Heart right ventricle (tissue), 16 donors: ENCODE measurements around the gene ZNF415. TPM values are rescaled to one million over a fixed set of nuclear protein-coding genes. Genes with fewer than 3 reads are reported as not detected.

Experiments
- ATAC-seq, 8 donors: fragments of 200-7000 bp; cut with Tn5 transposase; one replicate each; pipeline ENCODE4 v1.9.1; 2020; ENCODE audit warnings: mild to moderate bottlenecking in 8 of 8, moderate library complexity in 8 of 8, moderate number of reproducible peaks in 1 of 8
- DNase-seq, 2 donors: peaks; one replicate each; pipeline ENCODE4 v3.0.0-alpha.2; 2020
- H3K27ac ChIP-seq, 10 donors: fragments of 200-600 bp; sonication (generic) in 2 of 10; one replicate each; pipeline versions ENCODE4 v1.5.0 to v1.8.0; 2020 to 2022; ENCODE audit warnings: mild to moderate bottlenecking in 3 of 10
- H3K27me3 ChIP-seq, 7 donors: fragments of 200-600 bp; one replicate each; pipeline ENCODE4 v1.8.0; 2021 to 2022; ENCODE audit warnings: mild to moderate bottlenecking in 2 of 7
- H3K36me3 ChIP-seq, 9 donors: fragments of 200-600 bp; sonication (generic) in 1 of 9; one replicate each; pipeline versions ENCODE4 v1.5.0 to v1.8.0; 2020 to 2022; ENCODE audit warnings: mild to moderate bottlenecking in 2 of 9
- H3K4me1 ChIP-seq, 9 donors: fragments of 200-600 bp; sonication (generic) in 1 of 9; one replicate each; pipeline versions ENCODE4 v1.5.0 to v1.8.0; 2020 to 2022; ENCODE audit warnings: mild to moderate bottlenecking in 4 of 9
- H3K4me3 ChIP-seq, 10 donors: fragments of 200-600 bp; sonication (generic) in 2 of 10; one replicate each; pipeline versions ENCODE4 v1.5.0 to v1.8.0; 2020 to 2022; ENCODE audit warnings: mild to moderate bottlenecking in 7 of 10, moderate library complexity in 2 of 10
- H3K9me3 ChIP-seq, 11 donors: fragments of 200-600 bp in 10 of 11; sonication (generic) in 2 of 11; one replicate each; pipeline versions ENCODE4 v1.5.0 to v1.8.0; 2013 to 2022; ENCODE audit warnings: mild to moderate bottlenecking in 2 of 11, control low read depth in 1 of 11, moderate library complexity in 1 of 11
- WGBS, 2 donors: extraction: QIAGEN DNeasy Blood & Tissue Kit; methylation state at CpG; one replicate each; pipeline ENCODE4 v1.1.7; 2013; ENCODE audit warnings: inconsistent platforms in 1 of 2; 5-methylcytosine and 5-hydroxymethylcytosine counted together
- intact Hi-C, 10 donors: fragments of 100-400 bp; cut with DNase I; formaldehyde crosslinking; loops; one replicate each; pipeline versions ENCODE4 v1.11.1 to v1.14.2; 2022
- polyA plus RNA-seq, 2 donors: library from polyadenylated mRNA; stranded (reverse); fragments of 200-250 nt; gene quantifications; one replicate each; pipeline ENCODE4 v1.2.3, GENCODE V29; 2013
- total RNA-seq, 10 donors: library from RNA; stranded (reverse); fragmentation: NEBNext Ultra II Directional in 3 of 10; extraction: Animal tissue kit (Norgen Biotek cat#: 25700) in 3 of 10; gene quantifications; one replicate each; pipeline versions ENCODE4 v1.2.1 to v1.2.4, GENCODE V29; 2021 to 2023
- TF ChIP-seq, protein P1 (sequence below), 9 donors: fragments of 200-600 bp; sonication (generic) in 2 of 9; IDR thresholded peaks; one replicate each; pipeline versions ENCODE4 v1.5.0 to v1.8.0; 2021 to 2022; ENCODE audit warnings: antibody characterized with exemption in 9 of 9, mild to moderate bottlenecking in 5 of 9, moderate library complexity in 1 of 9
- donor health status: Arrhythmogenic right ventricular cardiomyopathy.
- donor health status: ischemic (EF 13 %, LVEDD 7.1; RV severe dilation, severe dysfunction).
- donor health status: healthy with polysubstance abuse.
- donor health status: DM: no; HTN: yes; CAD: no.
- donor health status: DM: no; HTN: no; CAD: no.
- donor health status: ischemic (EF 25% LVEDD 6.9; RV normal size, moderate dysfunction).
- donor health status: ischemic (EF 25% LVEDD 5.7; RV mildly dilated, moderate dysfunction).
- donor health status: healthy.
- donor health status: DM: yes; HTN: yes; CAD: no.
- donor health status: Ischemic cardiomyopathy.
- donor health status: ischemic (EF 35%, LVEDD 5.7; RV mildly dilated, moderate dysfunction).
- donor health status: nonischemic (EF 11% LVEDD 7.7; RV severe dilation, severe dysfunction).
- donor health status: DM: yes; HTN: yes; CAD: no.
- donor health status: PGD.
- donor health status: ischemic (EF 29% LVEDD 5.4; RV normal size, mild dysfunction).
- donor health status: nonischemic (EF 23%, LVEDD 6.1; RV moderate dilation, normal function).

Gene ZNF415
- total and polyA plus RNA-seq, 12 donors: 9.5 to 32.5 (median 21.7) TPM

DNA sequence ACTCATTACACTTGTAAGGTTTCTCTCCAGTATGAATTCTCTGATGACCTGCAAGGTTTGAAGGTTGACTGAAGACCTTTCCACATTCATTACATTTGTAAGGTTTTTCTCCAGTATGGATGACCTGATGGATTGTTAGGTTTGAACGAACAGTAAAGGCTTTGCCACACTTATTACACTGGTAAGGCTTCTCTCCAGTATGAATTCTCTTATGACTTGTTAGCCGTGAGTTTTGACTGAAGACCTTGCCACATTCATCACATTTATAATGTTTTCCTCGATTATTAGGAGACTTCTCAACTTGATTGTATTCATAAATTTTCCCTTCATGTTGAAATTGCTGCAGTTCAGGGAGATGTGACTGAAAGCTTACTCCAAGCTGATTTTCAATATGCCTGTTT lies 33.0 kb upstream of the ZNF415 start:
- 94 to 96% methylated on average over 3 of the region's 3 CpGs for WGBS, 2 donors
- intact Hi-C loops: no loop called here
- Histone ChIP-seq H3K4me3 (no peak overlapping the region), H3K9me3 (peaks cover 7 to 95% (median 60%) of the 10 kb centered on the region in 11 donors), H3K27me3 (no peaks in the 10 kb centered on the region), H3K27ac (no peak overlapping the region), H3K36me3 (peaks cover 0 to 39% (median 10%) of the 10 kb centered on the region in 9 donors), H3K4me1 (no peaks in the 10 kb centered on the region)
- TF ChIP-seq, protein P1, sequence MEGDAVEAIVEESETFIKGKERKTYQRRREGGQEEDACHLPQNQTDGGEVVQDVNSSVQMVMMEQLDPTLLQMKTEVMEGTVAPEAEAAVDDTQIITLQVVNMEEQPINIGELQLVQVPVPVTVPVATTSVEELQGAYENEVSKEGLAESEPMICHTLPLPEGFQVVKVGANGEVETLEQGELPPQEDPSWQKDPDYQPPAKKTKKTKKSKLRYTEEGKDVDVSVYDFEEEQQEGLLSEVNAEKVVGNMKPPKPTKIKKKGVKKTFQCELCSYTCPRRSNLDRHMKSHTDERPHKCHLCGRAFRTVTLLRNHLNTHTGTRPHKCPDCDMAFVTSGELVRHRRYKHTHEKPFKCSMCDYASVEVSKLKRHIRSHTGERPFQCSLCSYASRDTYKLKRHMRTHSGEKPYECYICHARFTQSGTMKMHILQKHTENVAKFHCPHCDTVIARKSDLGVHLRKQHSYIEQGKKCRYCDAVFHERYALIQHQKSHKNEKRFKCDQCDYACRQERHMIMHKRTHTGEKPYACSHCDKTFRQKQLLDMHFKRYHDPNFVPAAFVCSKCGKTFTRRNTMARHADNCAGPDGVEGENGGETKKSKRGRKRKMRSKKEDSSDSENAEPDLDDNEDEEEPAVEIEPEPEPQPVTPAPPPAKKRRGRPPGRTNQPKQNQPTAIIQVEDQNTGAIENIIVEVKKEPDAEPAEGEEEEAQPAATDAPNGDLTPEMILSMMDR (IDR thresholded peaks at IDR 0.05): no peak
- DNase-seq: no peak
- ATAC-seq: no peak

DNA sequence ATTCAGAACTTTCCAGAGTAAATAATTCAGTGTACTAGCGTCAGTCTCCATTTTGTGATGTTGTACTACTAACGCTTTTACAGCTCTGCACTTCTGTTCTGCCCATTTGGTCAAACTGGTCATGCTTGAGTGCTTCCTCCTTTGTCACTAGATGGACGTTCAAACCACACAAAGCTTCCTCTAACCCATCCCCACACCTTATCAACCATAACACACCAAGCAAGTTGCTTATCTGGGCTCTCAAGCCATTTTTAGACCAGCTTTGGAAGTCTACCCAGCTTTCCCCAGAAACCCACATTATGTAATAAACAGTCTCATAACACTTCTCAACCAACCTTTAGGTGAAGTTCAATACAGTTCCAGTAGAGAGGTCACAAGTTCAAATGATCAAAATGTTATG lies 28.4 kb upstream of the ZNF415 start:
- Histone ChIP-seq H3K36me3 (peaks cover 0 to 24% (median 7%) of the 10 kb centered on the region in 9 donors), H3K27me3 (no peaks in the 10 kb centered on the region), H3K27ac (no peak overlapping the region), H3K9me3 (peaks cover 7 to 67% (median 39%) of the 10 kb centered on the region in 11 donors), H3K4me3 (no peak overlapping the region), H3K4me1 (peaks cover 0 to 26% (median 18%) of the 10 kb centered on the region in 9 donors)
- ATAC-seq (no peak), DNase-seq (no peak)
- 60 to 73% methylated on average over 3 of the region's 3 CpGs for WGBS, 2 donors
- TF ChIP-seq, protein P1 (IDR thresholded peaks at IDR 0.05): no peak
- intact Hi-C loops: no loop called here

DNA sequence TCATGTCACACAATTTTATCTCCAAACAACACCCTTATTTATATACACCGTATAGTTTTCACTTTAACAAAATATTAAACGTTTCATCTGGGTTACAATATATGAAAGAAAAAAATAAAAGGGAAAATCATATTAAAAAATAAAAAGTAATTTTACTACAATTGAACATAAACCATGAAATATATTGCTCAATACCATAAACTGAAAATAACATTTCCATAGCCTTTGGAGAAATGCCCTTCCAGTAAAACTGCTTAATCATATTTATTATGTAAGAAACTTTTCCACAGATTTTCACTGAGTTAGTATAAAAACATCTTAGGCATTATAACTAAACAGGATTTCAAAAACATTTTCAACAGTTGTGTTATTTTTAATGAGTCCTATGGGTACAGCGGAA lies 27.6 kb upstream of the ZNF415 start:
- Histone ChIP-seq H3K4me3 (no peak overlapping the region), H3K36me3 (peaks cover 0 to 16% (median 5%) of the 10 kb centered on the region in 9 donors), H3K9me3 (peaks cover 1 to 60% (median 32%) of the 10 kb centered on the region in 11 donors), H3K4me1 (peaks cover 0 to 26% (median 18%) of the 10 kb centered on the region in 9 donors), H3K27me3 (no peaks in the 10 kb centered on the region), H3K27ac (no peak overlapping the region)
- no peak for ATAC-seq
- intact Hi-C loops: no loop called here
- TF ChIP-seq, protein P1 (IDR thresholded peaks at IDR 0.05): no peak
- WGBS, 2 donors: 93 to 96% methylated on average over 3 of the region's 3 CpGs
- DNase-seq: no peak

DNA sequence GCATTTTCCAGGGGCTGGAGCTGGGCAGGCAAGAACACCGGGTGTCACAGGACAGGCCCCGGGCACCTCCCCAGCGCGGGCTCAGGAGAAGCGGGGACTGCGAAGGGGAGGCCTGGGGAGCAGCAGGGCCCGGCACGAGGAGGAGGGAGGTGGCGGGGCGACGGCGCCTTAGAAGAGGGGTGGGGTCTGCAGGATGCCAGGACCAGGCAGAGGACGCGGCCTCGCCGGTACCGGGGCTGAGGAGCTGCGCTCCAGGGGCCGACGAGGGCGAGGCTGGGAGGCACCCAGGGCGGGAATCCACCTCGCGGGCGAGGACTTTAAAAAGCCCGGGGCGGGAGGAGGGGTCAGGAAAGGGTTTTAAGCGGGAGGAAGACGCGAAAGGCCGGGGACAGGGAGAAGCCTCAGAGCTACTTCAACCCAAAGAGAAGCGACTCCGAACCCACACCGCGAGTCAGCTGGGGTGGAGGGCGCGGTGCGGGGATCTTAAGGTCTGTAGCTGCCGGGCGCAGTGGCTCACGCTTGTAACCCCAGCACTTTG lies 25.5 kb upstream of the ZNF415 start:
- intact Hi-C loops: loop anchor here in 3 of 10 donors (2.0 to 10.0 kb wide), 4 partner anchors 55 to 83 kb away; partner anchors contain the start of gene ZNF160 (in 2 of the 3)
- DNase-seq: peak; percentile 23 to 47
- peaks cover 0 to 26% (median 18%) of the 10 kb centered on the region in 9 donors for H3K4me1 ChIP-seq
- peak overlapping the region; percentile 66 to 85 (median 80) for H3K27ac ChIP-seq
- TF ChIP-seq, protein P1 (IDR thresholded peaks at IDR 0.05): no peak
- WGBS, 2 donors: 0 to 1% methylated on average over 41 of the region's 41 CpGs
- peak; percentile 31 to 68 (median 50) for ATAC-seq
- H3K27me3 ChIP-seq: no peaks in the 10 kb centered on the region
- H3K4me3 ChIP-seq: peak overlapping the region; percentile 65 to 84 (median 74)
- peaks cover 0 to 46% (median 10%) of the 10 kb centered on the region in 11 donors for H3K9me3 ChIP-seq
- peaks cover 0 to 26% (median 7%) of the 10 kb centered on the region in 9 donors for H3K36me3 ChIP-seq
